ENCODE measurements around the gene KMT2C.
A peak's percentile ranks its signal among the peaks of the same experiment; 100 is the strongest.

Gene KMT2C

GRCh38 chr7:152344253-152344652 is 91.5 kb downstream of the KMT2C start:
- DNase-seq: peak; percentile 58
- no CpG with 5 or more reads among the region's 2 CpGs for WGBS
- H3K4ac ChIP-seq (ENCODE audit: low read depth in 1 of 2, low read length in 2 of 2): no peak overlapping the region
- H3K4me3 ChIP-seq (ENCODE audit: insufficient read depth in 1 of 2, low read depth in 1 of 2, low read length in 2 of 2): no peak overlapping the region
- H4K91ac ChIP-seq (ENCODE audit: low read length): no peak overlapping the region
- H3K9me3 ChIP-seq (ENCODE audit: control insufficient read depth, low read length): peaks cover 17% of the 10 kb centered on the region
- no peak overlapping the region for H3K27ac ChIP-seq (ENCODE audit: low read length, poor library complexity, severe bottlenecking)
- H3K23ac ChIP-seq (ENCODE audit: low read length in 2 of 2): no peak overlapping the region
- no peak overlapping the region for H3K9ac ChIP-seq (ENCODE audit: low read length)
- no peak overlapping the region for H2BK15ac ChIP-seq (ENCODE audit: low read depth, poor library complexity, severe bottlenecking)
- H2BK120ac ChIP-seq (ENCODE audit: low read depth, low read length): no peak overlapping the region
- no peak overlapping the region for H2AK5ac ChIP-seq (ENCODE audit: low read length, severe bottlenecking)
- no peak overlapping the region for H4K8ac ChIP-seq (ENCODE audit: low read length)
- no peak overlapping the region for H2AFZ ChIP-seq (ENCODE audit: low read depth, low read length)
- peaks cover 10% of the 10 kb centered on the region for H3K79me1 ChIP-seq (replicated peaks; ENCODE audit: low read length, poor library complexity, severe bottlenecking)
- H2BK5ac ChIP-seq (ENCODE audit: low read depth, low read length, poor library complexity, severe bottlenecking): no peak overlapping the region
- no peaks in the 10 kb centered on the region for H3K27me3 ChIP-seq (ENCODE audit: control insufficient read depth in 1 of 2, insufficient read depth in 1 of 2, low read length in 2 of 2)
- H3K18ac ChIP-seq (ENCODE audit: low read depth in 1 of 2, low read length in 2 of 2): no peak overlapping the region
- H3K36me3 ChIP-seq (ENCODE audit: control insufficient read depth in 1 of 2, insufficient read depth in 2 of 2, low read depth in 1 of 2, low read length in 2 of 2): peaks cover 6 to 22% of the 10 kb centered on the region in 2 experiments
- H3K14ac ChIP-seq (ENCODE audit: low read length in 2 of 2): no peak overlapping the region
- H3K4me2 ChIP-seq (ENCODE audit: low read length, poor library complexity, severe bottlenecking): no peak overlapping the region
- H2BK12ac ChIP-seq (ENCODE audit: low read length in 2 of 2): no peak overlapping the region
- H3K4me1 ChIP-seq (ENCODE audit: control insufficient read depth, insufficient read depth, low read depth, low read length): no peaks in the 10 kb centered on the region

GRCh38 chr7:152342796-152343195 is 93.0 kb downstream of the KMT2C start:
- Histone ChIP-seq H3K4me1 (ENCODE audit: control insufficient read depth, insufficient read depth, low read depth, low read length) (no peaks in the 10 kb centered on the region), H4K8ac (ENCODE audit: low read length) (no peak overlapping the region), H2BK120ac (ENCODE audit: low read depth, low read length) (no peak overlapping the region), H3K4ac (ENCODE audit: low read depth in 1 of 2, low read length in 2 of 2) (no peak overlapping the region), H3K36me3 (ENCODE audit: control insufficient read depth in 1 of 2, insufficient read depth in 2 of 2, low read depth in 1 of 2, low read length in 2 of 2) (peaks cover 3 to 12% of the 10 kb centered on the region in 2 experiments), H3K18ac (ENCODE audit: low read depth in 1 of 2, low read length in 2 of 2) (no peak overlapping the region), H2AK5ac (ENCODE audit: low read length, severe bottlenecking) (peak overlapping the region; percentile 72), H2AFZ (ENCODE audit: low read depth, low read length) (no peak overlapping the region), H2BK15ac (ENCODE audit: low read depth, poor library complexity, severe bottlenecking) (no peak overlapping the region), H2BK5ac (ENCODE audit: low read depth, low read length, poor library complexity, severe bottlenecking) (no peak overlapping the region), H3K9me3 (ENCODE audit: control insufficient read depth, low read length) (peaks cover 8% of the 10 kb centered on the region), H3K79me1 (replicated peaks; ENCODE audit: low read length, poor library complexity, severe bottlenecking) (peaks cover 10% of the 10 kb centered on the region), H4K91ac (ENCODE audit: low read length) (no peak overlapping the region), H3K27ac (ENCODE audit: low read length, poor library complexity, severe bottlenecking) (no peak overlapping the region), H3K4me2 (ENCODE audit: low read length, poor library complexity, severe bottlenecking) (no peak overlapping the region), H3K9ac (ENCODE audit: low read length) (peak overlapping the region; percentile 2), H2BK12ac (ENCODE audit: low read length in 2 of 2) (no peak overlapping the region), H3K23ac (ENCODE audit: low read length in 2 of 2) (no peak overlapping the region), H3K4me3 (ENCODE audit: insufficient read depth in 1 of 2, low read depth in 1 of 2, low read length in 2 of 2) (no peak overlapping the region), H3K27me3 (ENCODE audit: control insufficient read depth in 1 of 2, insufficient read depth in 1 of 2, low read length in 2 of 2) (no peaks in the 10 kb centered on the region), H3K14ac (ENCODE audit: low read length in 2 of 2) (no peak overlapping the region)
- DNase-seq: no peak
- WGBS: 100% methylated on average over 1 of the region's 2 CpGs

DNA sequence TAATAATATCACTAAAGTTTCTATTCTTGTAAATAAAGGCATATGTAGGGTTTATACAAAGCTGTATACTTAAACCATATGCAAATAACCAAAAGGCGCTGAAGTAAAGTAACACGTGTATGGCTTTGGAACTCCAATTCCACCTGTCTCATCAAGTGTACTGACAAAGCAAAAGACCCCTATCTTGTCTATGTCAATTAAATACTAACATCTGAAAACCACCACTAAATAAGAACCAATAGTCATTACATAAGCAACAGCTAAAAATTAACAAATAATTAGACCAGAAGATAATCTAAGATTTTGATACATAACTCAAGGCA is 93.9 kb downstream of the KMT2C start:
- H3K27ac ChIP-seq (ENCODE audit: low read length, poor library complexity, severe bottlenecking): no peak overlapping the region
- no peak overlapping the region for H2AK5ac ChIP-seq (ENCODE audit: low read length, severe bottlenecking)
- no peak for DNase-seq
- no peak overlapping the region for H3K9ac ChIP-seq (ENCODE audit: low read length)
- H2BK5ac ChIP-seq (ENCODE audit: low read depth, low read length, poor library complexity, severe bottlenecking): no peak overlapping the region
- H3K4ac ChIP-seq (ENCODE audit: low read depth in 1 of 2, low read length in 2 of 2): no peak overlapping the region
- H4K91ac ChIP-seq (ENCODE audit: low read length): no peak overlapping the region
- 98% methylated on average over 2 of the region's 2 CpGs for WGBS
- H2BK15ac ChIP-seq (ENCODE audit: low read depth, poor library complexity, severe bottlenecking): no peak overlapping the region
- peaks cover 2 to 4% of the 10 kb centered on the region in 2 experiments for H3K36me3 ChIP-seq (ENCODE audit: control insufficient read depth in 1 of 2, insufficient read depth in 2 of 2, low read depth in 1 of 2, low read length in 2 of 2)
- no peaks in the 10 kb centered on the region for H3K9me3 ChIP-seq (ENCODE audit: control insufficient read depth, low read length)
- no peak overlapping the region for H3K18ac ChIP-seq (ENCODE audit: low read depth in 1 of 2, low read length in 2 of 2)
- H2BK12ac ChIP-seq (ENCODE audit: low read length in 2 of 2): no peak overlapping the region
- no peak overlapping the region for H3K14ac ChIP-seq (ENCODE audit: low read length in 2 of 2)
- peaks cover 10% of the 10 kb centered on the region for H3K79me1 ChIP-seq (replicated peaks; ENCODE audit: low read length, poor library complexity, severe bottlenecking)
- no peak overlapping the region for H2BK120ac ChIP-seq (ENCODE audit: low read depth, low read length)
- no peak overlapping the region for H3K4me3 ChIP-seq (ENCODE audit: insufficient read depth in 1 of 2, low read depth in 1 of 2, low read length in 2 of 2)
- H4K8ac ChIP-seq (ENCODE audit: low read length): no peak overlapping the region
- H3K27me3 ChIP-seq (ENCODE audit: control insufficient read depth in 1 of 2, insufficient read depth in 1 of 2, low read length in 2 of 2): no peaks in the 10 kb centered on the region
- H2AFZ ChIP-seq (ENCODE audit: low read depth, low read length): no peak overlapping the region
- H3K4me1 ChIP-seq (ENCODE audit: control insufficient read depth, insufficient read depth, low read depth, low read length): peaks cover 2% of the 10 kb centered on the region
- no peak overlapping the region for H3K4me2 ChIP-seq (ENCODE audit: low read length, poor library complexity, severe bottlenecking)
- H3K23ac ChIP-seq (ENCODE audit: low read length in 2 of 2): no peak overlapping the region

GRCh38 chr7:152341039-152341913 is 94.5 kb downstream of the KMT2C start:
- Histone ChIP-seq H2BK15ac (ENCODE audit: low read depth, poor library complexity, severe bottlenecking) (no peak overlapping the region), H3K4me1 (ENCODE audit: control insufficient read depth, insufficient read depth, low read depth, low read length) (peaks cover 3% of the 10 kb centered on the region), H3K23ac (ENCODE audit: low read length in 2 of 2) (no peak overlapping the region), H3K27ac (ENCODE audit: low read length, poor library complexity, severe bottlenecking) (peak overlapping the region; percentile 75), H3K79me1 (replicated peaks; ENCODE audit: low read length, poor library complexity, severe bottlenecking) (peaks cover 10% of the 10 kb centered on the region), H2AK5ac (ENCODE audit: low read length, severe bottlenecking) (no peak overlapping the region), H3K36me3 (ENCODE audit: control insufficient read depth in 1 of 2, insufficient read depth in 2 of 2, low read depth in 1 of 2, low read length in 2 of 2) (peaks cover 0 to 4% of the 10 kb centered on the region in 2 experiments), H3K27me3 (ENCODE audit: control insufficient read depth in 1 of 2, insufficient read depth in 1 of 2, low read length in 2 of 2) (no peaks in the 10 kb centered on the region), H4K91ac (ENCODE audit: low read length) (no peak overlapping the region), H3K14ac (ENCODE audit: low read length in 2 of 2) (no peak overlapping the region), H2BK120ac (ENCODE audit: low read depth, low read length) (no peak overlapping the region), H3K4me3 (ENCODE audit: insufficient read depth in 1 of 2, low read depth in 1 of 2, low read length in 2 of 2) (no peak overlapping the region), H2BK5ac (ENCODE audit: low read depth, low read length, poor library complexity, severe bottlenecking) (no peak overlapping the region), H3K18ac (ENCODE audit: low read depth in 1 of 2, low read length in 2 of 2) (no peak overlapping the region), H3K4ac (ENCODE audit: low read depth in 1 of 2, low read length in 2 of 2) (no peak overlapping the region), H3K9ac (ENCODE audit: low read length) (peak overlapping the region; percentile 59), H4K8ac (ENCODE audit: low read length) (no peak overlapping the region), H3K4me2 (ENCODE audit: low read length, poor library complexity, severe bottlenecking) (no peak overlapping the region), H3K9me3 (ENCODE audit: control insufficient read depth, low read length) (no peaks in the 10 kb centered on the region), H2AFZ (ENCODE audit: low read depth, low read length) (no peak overlapping the region), H2BK12ac (ENCODE audit: low read length in 2 of 2) (no peak overlapping the region)
- WGBS: 83% methylated on average over 1 of the region's 2 CpGs
- peak; percentile 74 for DNase-seq

Measured in mesenchymal stem cell (in vitro differentiated cells and primary cell).